ENCODE measurements around the gene LRP8.

LRP8 gene

DNA sequence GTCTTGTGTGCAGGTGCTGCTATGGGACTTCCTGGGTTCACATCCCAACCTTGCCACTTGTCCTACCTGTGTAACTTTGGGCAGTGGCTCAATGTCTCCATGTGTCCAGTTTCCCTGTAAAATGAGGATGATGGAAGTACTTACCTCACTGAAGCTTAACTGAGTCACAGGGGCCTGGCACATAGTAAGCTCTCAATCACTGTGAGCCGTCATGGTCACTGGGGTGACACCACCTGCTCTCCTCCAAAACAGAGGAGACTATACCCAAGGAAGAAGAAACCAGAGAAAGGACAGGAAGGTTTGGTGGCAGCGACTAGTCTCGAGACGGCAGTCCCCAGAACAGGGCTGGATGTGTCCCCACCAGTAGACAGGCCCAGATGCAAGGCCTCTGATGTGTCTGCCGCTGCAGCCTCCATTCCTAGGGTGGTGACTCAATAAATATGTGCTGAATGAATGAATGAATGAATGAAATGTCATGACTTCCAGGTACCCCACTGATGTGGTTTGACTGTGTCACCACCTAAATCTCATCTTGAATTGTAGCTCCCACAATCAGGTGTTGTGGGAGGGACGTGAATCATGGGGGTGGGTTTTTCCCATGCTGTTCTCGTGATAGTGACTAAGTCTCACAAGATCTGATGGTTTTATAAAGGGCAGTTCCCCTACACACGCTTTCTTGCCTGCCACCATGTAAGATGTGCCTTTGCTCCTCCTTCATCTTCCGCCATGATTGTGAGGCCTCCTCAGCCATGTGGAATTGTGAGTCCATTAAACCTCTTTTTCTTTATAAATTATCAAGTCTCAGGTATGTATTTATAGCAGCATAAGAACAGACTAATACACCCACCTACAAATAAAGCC lies 13.0 kb upstream of the LRP8 start:
- no peak for DNase-seq (ENCODE audit: low spot score)

DNA sequence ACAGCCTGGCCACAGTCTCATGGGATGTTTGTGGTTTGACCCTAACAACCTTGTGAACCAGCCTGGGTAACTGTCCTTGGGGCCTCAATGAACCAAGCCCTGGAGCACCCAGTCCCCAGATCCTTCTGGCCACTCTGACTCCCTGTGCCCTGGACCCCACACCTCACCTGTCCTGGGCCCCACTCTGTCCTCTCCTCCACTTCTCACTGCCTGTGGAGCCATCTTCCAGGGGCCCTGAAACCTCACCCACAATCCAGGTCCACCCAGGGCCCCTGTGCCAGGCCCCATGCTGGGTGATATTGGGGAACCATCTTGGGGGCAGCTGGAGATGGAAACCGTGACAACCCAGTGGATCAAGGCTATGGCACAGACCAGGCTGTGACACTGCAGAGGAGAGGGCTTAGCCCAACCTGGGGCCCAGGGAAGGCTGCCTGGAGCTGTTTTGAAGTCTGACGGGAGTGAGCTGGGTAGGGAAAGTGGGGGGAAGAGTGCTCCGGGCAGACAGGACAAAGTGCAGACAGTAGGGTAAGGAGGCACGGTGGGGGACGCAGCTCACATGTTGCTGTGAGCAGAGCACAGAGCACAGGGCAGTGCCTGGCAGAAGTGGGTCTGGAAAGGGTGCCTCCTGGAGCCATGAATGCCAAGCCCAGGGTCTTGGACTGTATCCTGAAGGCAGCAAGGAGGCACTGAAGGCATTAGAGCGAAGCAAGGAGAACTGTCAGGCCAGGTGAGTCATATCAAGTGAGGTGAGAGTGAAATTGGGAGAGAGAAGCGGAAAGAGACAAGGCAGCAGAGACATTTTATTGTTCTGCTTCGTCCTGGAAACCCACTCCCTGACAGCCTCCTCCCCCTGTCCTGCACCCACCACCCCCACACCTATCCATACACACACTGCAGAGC lies 12.1 kb upstream of the LRP8 start:
- no peak for DNase-seq (ENCODE audit: low spot score)

DNA sequence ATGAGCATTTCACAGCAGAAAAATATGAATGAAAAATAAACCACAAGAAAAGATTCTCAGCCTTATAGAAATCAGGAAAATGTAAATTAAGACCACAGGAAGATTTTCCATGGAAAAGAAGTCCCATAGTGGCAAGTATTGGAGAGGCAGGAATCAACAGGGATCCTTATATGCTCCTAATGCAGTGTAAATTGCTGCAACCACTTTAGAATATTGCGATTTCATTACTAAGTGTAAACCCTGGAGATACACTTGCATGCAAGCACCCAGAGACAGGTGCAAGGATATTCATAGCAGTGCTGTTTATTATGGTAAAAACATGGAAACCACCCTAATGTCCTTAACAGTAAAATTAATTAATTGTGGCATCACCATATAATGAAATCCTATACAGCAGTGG lies 10.6 kb upstream of the LRP8 start:
- DNase-seq (ENCODE audit: low spot score), result no peak

DNA sequence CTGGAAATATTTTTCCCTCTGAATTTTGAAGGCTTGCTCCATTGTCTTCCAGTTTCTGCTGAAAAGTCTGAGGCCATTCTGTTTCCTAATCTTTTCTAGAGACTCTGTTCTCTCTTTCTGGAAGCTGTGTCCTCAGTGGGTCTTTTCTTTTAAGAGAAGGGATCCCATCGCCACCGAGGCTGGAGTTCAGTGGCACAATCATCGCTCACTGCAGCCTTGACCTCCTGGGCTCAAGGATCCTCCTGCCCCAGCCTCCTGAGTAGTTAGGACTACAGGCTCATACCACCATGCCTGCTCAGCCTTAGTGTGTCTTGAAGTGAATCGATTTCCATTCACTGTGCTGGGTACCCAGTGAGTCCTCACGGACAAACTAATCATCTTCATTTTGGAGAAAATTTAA lies 9.6 kb upstream of the LRP8 start:
- no peak for DNase-seq (ENCODE audit: low spot score)

DNA sequence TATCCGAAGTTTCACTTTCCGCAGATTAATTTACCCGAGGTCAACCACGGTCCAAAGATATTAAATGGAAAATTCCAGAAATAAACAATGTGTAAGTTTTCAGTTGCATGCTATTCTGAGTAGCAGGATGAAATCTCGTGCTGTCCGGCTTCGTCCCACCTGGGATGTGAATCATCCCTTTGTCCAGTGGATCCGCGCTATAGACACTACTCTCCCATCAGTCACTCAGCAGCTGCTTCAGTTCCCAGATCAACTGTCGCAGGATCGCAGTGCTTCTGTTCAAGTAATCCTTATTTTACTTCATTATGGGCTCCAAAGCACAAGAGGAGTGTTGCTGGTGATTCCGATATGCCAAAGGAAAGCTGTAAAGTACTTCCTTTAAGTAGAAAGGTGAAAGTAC lies 8.3 kb upstream of the LRP8 start:
- DNase-seq (ENCODE audit: low spot score), result no peak

DNA sequence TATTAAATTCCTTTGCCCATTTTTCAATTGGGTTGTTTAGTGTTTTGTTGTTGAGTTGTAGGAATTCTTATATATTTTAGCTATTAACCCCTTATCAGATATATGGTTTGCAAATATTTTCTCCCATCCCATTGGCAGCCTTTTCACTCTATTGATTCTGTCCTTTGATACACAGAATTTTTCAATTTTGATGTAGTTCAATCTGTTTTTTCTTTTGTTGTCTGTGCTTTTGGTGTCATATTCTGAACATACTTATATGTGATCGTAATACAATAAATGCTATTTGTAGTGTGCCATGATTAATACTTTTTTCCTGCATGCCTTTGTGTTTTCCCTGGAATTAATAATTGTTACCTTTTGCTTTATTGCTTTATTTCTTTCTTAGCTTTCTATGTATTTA lies 7.8 kb upstream of the LRP8 start:
- no peak for DNase-seq (ENCODE audit: low spot score)

DNA sequence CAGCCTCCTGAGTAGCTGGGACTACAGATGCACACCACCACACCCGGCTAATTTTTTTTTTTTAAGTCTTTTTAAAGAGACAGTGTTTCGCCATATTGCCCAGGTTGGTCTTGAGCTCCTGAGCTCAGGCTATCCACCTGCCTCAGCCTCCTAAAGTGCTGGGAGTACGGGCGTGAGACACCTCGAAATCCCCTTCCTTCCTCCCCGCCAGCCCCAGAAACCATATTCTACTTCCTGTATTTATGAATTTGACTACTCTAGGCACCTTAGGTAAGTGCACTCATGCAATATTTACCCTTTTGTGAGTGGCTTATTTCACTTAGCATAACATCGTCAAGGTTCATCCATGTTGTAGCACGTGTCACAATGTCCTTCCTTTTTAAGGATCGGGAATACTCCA lies 6.9 kb upstream of the LRP8 start:
- DNase-seq (ENCODE audit: low spot score), result no peak

DNA sequence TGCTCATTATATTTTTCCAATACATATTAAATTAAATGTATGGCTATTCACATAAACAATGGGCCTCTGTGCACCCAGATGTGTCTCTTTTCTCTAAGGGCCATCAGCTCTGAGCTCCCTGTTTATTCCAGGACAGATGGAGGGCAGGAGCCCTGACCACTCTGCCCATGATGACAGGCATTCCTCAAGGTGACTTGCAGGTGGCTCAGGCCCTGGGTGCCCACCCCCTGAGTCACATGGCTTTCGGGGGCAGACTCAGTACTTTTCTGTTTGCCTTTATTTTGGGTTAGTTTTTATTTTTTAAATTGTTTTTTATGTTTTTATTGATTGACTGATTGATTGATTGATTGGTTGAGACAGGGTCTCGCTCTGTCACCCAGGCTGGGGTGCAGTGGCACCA lies 6.4 kb upstream of the LRP8 start:
- no peak for DNase-seq (ENCODE audit: low spot score)

DNA sequence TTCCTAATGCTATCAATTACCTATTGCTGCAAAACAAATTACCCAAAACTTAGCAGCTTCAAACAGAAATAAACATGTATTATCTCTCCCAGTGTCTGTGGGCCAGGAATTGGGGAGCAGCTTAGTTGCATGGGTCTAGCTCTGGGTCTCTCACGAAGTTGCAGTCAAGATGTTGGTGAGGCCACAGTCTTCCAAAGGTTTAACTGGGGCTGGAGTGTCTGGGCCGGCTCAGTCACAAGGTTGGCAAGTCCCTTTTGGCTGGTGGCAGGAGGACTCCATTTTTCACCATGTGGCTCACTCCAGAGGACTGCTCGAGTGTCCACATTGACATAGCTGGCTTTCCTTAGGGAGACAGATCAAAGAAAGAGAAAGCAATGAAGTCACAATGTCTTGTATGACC lies 5.0 kb upstream of the LRP8 start:
- DNase-seq (ENCODE audit: low spot score), result no peak

DNA sequence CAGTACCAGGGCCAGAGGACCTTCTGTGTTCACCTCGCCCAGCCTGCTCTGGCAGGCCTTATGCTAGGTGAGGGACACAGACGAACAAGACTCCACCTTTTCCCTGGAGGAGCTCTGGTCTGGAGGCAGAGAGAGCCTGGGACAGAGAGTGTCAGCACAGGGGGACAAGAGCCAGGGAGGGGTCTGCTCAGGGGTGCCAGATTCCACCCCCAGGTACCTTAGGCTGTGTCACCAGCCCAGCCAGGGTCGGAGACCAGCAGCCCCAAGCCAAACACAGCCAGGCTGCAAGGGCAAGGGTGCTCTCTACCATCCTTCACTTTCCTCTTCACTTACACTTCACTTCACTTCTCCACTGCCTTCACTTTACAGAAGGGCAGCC lies 4.3 kb upstream of the LRP8 start:
- DNase-seq (ENCODE audit: low spot score), result no peak

DNA sequence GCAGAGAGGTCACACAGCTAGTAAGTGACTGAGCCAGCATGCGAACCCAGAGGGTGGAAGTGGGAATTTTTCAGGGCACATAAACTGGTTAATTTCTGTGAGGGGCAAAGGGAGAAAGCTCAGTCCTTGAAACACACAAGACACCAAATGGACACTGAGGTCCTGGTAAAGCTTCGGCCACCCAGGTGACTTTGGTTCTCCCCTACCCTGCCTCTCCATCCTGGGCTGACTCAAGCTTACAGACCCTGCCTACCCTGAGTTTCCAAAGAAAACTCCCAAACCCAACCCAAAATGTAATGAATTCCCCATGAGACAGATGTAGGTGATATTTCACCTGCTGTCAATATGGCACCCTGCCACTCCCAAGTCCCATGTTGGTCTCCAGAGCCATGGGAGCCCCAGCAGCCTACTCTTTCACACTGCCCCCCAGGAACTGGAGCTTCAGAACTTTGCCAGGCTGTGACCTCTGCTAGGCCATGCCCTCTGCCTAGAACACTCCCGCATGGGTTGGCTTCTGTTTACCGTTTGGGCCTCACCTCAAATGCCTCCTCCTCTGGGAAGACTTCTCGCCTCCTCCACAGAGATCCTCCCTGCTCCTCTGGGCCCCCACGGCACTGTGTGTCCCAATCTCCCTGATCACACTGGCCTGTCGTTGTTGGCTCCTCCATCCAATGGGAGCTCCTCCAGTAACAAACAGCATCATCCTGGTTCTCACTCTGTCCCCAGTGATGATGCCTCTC lies 3.7 kb upstream of the LRP8 start:
- no peak for DNase-seq (ENCODE audit: low spot score)

DNA sequence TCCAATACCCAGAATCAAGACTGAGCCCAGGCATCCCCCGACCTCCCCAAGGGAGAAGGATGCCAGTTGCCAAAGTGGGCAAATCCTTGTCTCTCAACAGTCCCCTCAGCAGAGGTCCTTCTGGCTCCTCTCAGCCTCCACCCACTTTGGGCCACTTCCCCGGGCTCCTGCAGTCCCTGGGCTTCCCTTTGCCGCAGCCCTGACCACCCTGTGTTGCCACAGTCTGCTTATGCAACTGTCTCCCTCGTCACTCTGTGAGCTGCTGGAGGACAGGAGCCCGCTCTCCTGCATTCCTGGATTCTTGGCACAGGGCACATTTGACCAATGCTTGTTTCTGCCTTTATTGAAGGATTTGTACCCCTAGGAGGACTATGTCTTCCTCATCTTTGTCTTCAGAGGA lies 2.9 kb upstream of the LRP8 start:
- DNase-seq (ENCODE audit: low spot score), result no peak

DNA sequence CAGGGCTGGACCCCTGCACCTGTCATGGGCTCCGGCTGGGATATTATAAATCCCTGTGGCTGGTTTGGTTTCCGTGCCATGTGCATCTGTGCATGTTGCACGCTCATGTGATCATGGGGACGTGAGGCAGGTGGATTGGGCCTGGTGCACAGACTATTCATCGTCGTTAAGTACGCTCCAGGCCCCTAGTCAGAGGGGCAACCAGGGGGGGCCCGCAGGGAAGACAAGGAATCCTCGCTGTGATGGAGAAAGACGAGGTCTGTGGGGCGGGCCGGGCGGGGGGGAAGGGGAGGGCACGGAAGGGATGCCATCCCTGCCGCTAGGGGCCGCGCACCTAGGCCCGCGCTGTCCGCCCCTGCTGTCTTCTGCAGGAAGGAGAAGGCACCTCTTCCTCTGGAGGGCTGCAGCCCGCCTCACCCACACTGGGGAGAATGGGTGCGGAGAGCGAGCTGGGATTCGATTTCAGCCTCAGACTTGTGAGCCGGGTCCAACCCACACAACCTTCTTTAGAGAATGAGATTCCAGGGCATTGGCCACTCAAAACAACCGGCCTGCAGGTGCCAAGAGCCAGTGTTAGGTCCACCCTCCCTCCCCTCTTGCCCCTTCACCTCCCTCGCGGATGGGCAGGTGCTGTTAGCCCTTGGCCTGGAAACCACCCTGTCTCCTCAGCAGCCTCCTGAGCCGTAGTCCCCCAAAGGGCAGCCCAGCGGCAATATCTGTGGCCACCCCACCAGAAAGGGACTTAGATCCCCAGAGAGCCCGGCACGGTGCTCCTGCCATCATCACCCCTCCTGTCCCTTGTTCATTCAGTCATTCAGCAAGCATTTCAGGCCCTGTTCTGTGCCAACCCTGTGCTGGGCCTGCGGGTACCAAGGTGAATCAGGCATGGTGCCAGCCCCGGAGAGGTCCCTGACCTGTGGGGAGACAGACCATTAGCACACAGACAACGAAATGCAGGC lies 950 bp upstream of the LRP8 start:
- no peak for DNase-seq (ENCODE audit: low spot score)

DNA sequence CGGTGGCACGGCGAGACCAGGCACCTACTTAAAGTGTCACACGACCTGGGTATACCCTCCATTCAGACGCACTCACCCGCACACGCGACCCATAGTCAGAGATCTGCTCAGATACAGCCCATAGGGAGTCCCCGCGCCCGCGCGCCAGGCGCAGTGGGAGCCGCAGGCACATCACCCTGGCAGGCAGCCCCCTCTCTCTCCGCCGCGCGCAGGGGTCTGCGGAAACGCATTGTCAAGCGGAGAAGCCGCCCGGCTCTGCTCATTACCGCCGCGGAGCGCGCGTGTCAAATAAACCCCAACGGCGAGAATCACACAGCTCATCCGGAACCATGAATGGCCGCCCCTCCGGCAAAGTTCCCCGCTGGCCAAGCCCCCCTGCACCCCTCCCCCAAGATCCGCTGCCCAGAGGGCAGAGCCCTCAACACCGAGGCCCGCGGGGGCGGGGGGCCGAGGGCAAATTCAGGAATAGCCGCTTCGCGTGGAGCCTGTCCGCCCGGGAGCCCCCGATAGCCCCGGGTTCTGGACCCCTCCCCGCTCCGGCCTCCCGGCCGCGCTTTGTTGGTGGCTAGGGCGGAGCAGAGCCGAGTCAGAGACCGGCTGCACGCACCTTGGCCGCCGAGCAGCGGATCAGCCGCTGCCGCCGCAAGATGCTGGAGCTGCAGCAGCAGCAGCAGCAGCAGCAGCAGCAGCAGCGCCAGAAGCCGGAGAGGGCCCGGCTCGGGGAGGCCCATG lies 522 bp downstream of the LRP8 start:
- peak; percentile 74 for DNase-seq (ENCODE audit: low spot score)

DNA sequence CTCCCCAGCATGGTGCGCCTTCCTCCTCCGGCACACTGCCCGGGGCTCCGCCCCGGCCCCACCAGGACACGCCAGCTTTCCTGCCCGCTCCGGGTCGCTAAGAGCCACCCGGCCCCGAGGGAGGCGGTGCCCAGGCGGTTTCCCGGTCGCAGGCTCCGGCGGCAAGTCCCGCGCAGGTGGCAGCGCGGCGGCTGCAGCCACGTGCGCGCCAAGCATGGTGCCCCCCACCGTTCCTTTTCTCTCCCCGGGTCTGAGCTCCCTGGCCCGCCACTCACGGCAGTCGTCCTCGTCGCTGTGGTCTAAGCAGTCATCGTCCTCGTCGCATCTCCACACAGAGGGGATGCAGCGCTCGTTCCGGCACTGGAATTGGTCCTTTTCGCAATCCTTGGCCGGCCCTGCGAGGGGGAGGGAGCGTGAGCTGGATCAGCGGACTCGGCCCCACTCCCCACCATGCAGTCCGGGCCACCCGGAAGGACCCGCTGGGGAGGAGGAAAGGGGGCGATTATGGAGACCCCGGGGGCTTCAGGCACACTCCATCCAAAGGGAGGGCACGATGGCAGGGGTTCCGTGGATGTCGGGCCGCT lies 1.2 kb downstream of the LRP8 start:
- peak; percentile 80 for DNase-seq (ENCODE audit: low spot score)

DNA sequence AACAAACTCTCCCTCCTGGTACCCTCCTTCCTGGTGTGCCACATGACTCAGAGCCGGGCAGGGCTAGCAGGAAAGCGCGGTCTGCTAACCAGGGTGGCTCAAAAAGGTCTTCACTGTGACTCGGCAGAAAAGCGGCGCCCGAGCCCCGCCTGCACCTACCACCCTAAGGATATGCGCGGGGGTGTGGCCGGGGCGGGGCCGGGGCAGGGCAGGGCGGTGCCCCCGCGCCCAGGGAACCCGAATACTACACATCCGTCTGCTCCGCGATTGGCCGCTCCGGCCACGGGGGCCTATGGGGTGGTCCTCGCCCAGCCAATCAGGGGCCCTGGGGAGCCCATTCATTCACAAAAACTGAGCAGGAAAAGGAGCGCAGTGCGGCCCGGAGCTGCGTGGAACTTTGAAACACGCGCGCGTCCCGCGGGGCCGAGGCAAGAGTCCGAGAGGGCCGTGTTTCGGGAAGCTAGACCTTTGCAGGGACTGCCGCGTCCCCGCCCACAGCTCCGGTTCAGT lies 1.7 kb downstream of the LRP8 start:
- DNase-seq (ENCODE audit: low spot score), result peak; percentile 95

DNA sequence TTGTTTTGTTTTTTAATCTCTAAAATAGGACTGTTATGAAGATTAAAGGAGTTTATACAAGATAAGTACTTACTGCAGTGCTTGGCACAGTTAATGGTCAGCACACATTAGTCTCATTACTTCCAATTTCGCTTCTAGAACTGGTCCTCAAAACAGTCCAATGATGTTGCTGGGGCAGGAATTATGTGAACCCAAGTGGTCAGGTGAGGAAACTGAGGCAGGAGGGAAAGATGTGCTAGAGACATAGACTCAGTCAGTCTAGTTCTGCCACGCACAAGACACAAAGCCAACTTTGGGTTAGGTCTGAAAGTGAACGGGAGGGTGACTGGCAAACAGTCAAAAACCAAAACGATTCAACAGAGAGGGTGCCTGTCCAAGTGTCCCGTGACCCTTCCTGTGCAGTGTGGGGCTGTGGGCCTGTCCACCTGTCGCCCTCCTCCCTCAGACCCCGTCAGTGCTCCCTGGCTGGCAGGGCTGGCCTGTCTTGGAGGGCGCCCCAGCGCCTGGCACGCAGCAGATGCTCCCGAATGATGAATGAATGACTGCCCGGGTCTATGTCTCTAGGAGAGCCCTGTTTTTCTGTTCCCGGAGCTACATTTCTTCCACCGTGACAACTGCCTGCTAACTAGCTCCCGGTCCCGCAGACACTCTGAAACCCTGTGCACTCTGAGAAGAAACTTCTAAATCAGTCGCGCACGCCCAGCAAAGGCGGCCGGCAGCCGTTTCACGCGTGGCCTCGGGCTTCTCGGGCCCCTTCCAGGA lies 2.4 kb downstream of the LRP8 start:
- DNase-seq (ENCODE audit: low spot score), result no peak

DNA sequence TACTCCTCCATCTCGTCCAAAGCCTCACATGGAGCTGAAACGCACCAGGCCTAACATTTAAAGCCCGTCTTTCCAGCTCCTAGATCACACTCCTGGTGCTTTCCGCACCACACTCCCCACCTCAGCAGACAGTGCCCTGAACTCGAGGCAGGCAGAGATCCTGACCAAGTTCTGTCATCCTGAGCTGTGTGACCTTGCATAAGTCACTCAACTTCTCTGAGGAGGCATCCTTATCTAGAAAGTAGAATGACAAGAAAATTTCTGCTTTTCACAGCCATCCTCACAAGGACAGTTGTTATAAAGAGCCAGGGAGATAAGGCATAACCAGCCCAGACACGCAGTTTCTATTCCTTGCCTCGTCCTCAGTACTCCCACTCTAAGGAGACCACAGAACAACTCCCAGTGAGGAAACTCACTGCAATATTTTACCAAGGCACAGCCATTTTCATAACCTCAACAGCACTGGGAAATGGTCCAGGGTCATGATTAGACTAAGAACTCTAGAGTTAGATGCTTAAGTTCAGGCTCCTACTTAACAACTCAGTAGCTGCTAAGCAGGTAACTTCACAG lies 3.1 kb downstream of the LRP8 start:
- no peak for DNase-seq (ENCODE audit: low spot score)

DNA sequence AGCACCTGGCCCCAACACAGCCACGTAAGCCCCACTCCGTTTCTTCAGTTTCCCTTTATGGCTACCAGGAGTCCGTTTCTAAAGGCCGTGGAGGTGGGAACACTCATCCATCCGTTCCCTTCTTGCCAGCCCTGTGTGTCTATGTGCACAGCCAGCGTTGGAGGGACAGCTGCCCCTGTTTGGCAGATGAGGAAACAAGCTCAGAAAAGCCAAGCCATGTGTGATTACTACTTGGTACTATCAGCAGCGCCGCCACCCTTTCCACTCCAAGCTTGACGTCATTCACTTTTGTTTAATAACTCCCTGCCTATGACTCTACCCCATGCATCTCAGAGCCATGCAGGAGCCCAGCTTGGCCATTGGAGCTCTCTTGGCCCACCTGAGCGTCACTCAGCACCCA lies 3.5 kb downstream of the LRP8 start:
- DNase-seq (ENCODE audit: low spot score), result no peak

Measured in D341Med (cell line).